Astrocyte (in vitro differentiated cells and primary cell): ENCODE data around the gene GUCY2D.

ENCODE experiments used
- EZH2 ChIP-seq: IDR thresholded peaks from 2 replicates; pipeline ENCODE4 v1.6.1; 2012; ENCODE audit warnings: mild to moderate bottlenecking, low read length, inconsistent platforms; ENCODE audit not compliant: insufficient read depth
- TF ChIP-seq, protein P1 (sequence below): IDR thresholded peaks from 2 replicates; pipeline ENCODE4 v1.5.1; 2011; ENCODE audit warnings: low read depth, mild to moderate bottlenecking, inconsistent platforms, low read length, moderate library complexity; ENCODE audit not compliant: insufficient read depth

DNA sequence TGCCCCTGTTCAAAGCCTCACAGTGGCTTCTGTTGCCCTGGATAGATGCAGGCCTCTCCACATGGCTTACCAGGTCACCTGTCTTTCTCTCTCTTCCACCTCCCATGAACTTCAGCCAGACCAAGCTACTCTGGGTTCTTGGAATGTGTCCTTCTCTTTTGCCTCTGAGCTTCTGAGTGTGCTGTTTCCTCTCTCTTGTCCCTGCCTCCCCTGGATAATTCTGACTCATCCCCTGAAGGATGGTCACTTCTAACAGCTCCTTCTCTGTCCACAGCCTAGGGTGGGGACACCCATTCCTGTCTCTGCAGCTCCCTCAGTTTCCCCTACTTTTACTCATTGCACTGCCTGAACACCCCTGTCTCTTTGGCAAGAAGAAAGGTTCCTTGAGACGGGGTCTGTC lies 2.9 kb downstream of the GUCY2D start:
- TF ChIP-seq, protein P1, sequence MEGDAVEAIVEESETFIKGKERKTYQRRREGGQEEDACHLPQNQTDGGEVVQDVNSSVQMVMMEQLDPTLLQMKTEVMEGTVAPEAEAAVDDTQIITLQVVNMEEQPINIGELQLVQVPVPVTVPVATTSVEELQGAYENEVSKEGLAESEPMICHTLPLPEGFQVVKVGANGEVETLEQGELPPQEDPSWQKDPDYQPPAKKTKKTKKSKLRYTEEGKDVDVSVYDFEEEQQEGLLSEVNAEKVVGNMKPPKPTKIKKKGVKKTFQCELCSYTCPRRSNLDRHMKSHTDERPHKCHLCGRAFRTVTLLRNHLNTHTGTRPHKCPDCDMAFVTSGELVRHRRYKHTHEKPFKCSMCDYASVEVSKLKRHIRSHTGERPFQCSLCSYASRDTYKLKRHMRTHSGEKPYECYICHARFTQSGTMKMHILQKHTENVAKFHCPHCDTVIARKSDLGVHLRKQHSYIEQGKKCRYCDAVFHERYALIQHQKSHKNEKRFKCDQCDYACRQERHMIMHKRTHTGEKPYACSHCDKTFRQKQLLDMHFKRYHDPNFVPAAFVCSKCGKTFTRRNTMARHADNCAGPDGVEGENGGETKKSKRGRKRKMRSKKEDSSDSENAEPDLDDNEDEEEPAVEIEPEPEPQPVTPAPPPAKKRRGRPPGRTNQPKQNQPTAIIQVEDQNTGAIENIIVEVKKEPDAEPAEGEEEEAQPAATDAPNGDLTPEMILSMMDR: no peak
- TF ChIP-seq EZH2: no peak
